ENCODE results near the gene CCDC54.

- TF ChIP-seq POLR2A (IDR thresholded peaks at IDR 0.05; ENCODE audit: low read length) (no peak), GATA1 (IDR thresholded peaks at IDR 0.05; ENCODE audit: low read depth, low read length) (no peak)
These were observed 3.3 kb upstream of the CCDC54 start for GRCh38 chr3:107373896-107374295.
